ENCODE data around the gene TTC22. TPM values are rescaled to one million over a fixed set of nuclear protein-coding genes. Genes with fewer than 3 reads are reported as not detected.

TTC22 gene
- total RNA-seq, 6 experiments from 2014 or later = not detected

DNA sequence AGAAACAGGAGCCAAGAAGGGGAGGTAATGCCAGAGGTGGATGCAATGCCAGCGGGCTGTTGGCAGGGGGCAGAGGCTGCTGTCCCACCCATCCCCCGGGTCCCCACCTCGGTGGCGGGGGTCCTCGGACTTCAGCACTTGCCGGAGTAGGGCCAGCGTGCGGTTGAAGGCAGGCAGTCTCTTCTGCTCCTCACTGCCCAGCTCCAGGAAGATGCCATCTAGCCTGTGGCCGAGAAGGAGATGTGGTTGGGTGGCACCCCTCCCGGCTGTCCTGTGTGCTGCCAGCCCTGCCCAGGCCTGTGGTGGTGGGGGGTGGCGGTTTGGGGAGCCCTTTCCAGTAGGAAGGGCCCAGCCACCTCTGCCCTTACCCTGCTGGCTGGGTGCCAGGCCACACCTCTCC is 13.5 kb downstream of the TTC22 start:
- H3K4me3 Mint-ChIP-seq = no peak overlapping the region
- TF ChIP-seq, protein P1, sequence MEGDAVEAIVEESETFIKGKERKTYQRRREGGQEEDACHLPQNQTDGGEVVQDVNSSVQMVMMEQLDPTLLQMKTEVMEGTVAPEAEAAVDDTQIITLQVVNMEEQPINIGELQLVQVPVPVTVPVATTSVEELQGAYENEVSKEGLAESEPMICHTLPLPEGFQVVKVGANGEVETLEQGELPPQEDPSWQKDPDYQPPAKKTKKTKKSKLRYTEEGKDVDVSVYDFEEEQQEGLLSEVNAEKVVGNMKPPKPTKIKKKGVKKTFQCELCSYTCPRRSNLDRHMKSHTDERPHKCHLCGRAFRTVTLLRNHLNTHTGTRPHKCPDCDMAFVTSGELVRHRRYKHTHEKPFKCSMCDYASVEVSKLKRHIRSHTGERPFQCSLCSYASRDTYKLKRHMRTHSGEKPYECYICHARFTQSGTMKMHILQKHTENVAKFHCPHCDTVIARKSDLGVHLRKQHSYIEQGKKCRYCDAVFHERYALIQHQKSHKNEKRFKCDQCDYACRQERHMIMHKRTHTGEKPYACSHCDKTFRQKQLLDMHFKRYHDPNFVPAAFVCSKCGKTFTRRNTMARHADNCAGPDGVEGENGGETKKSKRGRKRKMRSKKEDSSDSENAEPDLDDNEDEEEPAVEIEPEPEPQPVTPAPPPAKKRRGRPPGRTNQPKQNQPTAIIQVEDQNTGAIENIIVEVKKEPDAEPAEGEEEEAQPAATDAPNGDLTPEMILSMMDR (IDR thresholded peaks at IDR 0.05) = no peak
- no peak for DNase-seq
- H3K36me3 Mint-ChIP-seq (ENCODE audit: low read depth) = no peaks in the 10 kb centered on the region
- H3K27ac Mint-ChIP-seq = no peak overlapping the region
- H3K9me3 Mint-ChIP-seq = peaks cover 10% of the 10 kb centered on the region; the same call in 1 of the 2 replicates
- no peaks in the 10 kb centered on the region for H3K4me1 Mint-ChIP-seq (ENCODE audit: low read depth)
- H3K27me3 Mint-ChIP-seq (ENCODE audit: insufficient read depth) = peaks cover 20% of the 10 kb centered on the region

- no peak for DNase-seq
Observed at GRCh38 chr1:54786778-54787177, 14.3 kb downstream of the TTC22 start.

GRCh38 chr1:54784066-54784465 is 17.1 kb downstream of the TTC22 start:
- Mint-ChIP-seq H3K4me1 (ENCODE audit: low read depth) (no peaks in the 10 kb centered on the region), H3K27ac (no peak overlapping the region), H3K36me3 (ENCODE audit: low read depth) (no peaks in the 10 kb centered on the region), H3K9me3 (no peaks in the 10 kb centered on the region), H3K4me3 (no peak overlapping the region), H3K27me3 (ENCODE audit: insufficient read depth) (peaks cover 38% of the 10 kb centered on the region)
- DNase-seq = no peak
- TF ChIP-seq, protein P1 (IDR thresholded peaks at IDR 0.05) = no peak

More at GRCh38 chr1:54786778-54787177, 14.3 kb downstream of the TTC22 start:
- no peak overlapping the region for H3K4me3 Mint-ChIP-seq
- H3K4me1 Mint-ChIP-seq (ENCODE audit: low read depth) = no peaks in the 10 kb centered on the region
- H3K27me3 Mint-ChIP-seq (ENCODE audit: insufficient read depth) = peaks cover 28% of the 10 kb centered on the region
- H3K9me3 Mint-ChIP-seq = peaks cover 2% of the 10 kb centered on the region; the same call in 1 of the 2 replicates
- H3K27ac Mint-ChIP-seq = no peak overlapping the region
- TF ChIP-seq, protein P1 (IDR thresholded peaks at IDR 0.05) = no peak
- no peaks in the 10 kb centered on the region for H3K36me3 Mint-ChIP-seq (ENCODE audit: low read depth)

- no peaks in the 10 kb centered on the region for H3K9me3 Mint-ChIP-seq
- no peak for DNase-seq
- H3K27me3 Mint-ChIP-seq (ENCODE audit: insufficient read depth) = peaks cover 37% of the 10 kb centered on the region
- no peak overlapping the region for H3K27ac Mint-ChIP-seq
- TF ChIP-seq, protein P1 (IDR thresholded peaks at IDR 0.05) = no peak
- no peak overlapping the region for H3K4me3 Mint-ChIP-seq
- H3K36me3 Mint-ChIP-seq (ENCODE audit: low read depth) = no peaks in the 10 kb centered on the region
- no peaks in the 10 kb centered on the region for H3K4me1 Mint-ChIP-seq (ENCODE audit: low read depth)
Observed at GRCh38 chr1:54782588-54782987, 18.5 kb downstream of the TTC22 start.

- H3K4me1 Mint-ChIP-seq (ENCODE audit: low read depth) = no peaks in the 10 kb centered on the region
- no peak overlapping the region for H3K4me3 Mint-ChIP-seq
- DNase-seq = no peak
- peaks cover 40% of the 10 kb centered on the region for H3K27me3 Mint-ChIP-seq (ENCODE audit: insufficient read depth)
- H3K27ac Mint-ChIP-seq = no peak overlapping the region
- H3K36me3 Mint-ChIP-seq (ENCODE audit: low read depth) = no peaks in the 10 kb centered on the region
- TF ChIP-seq, protein P1 (IDR thresholded peaks at IDR 0.05) = no peak
- H3K9me3 Mint-ChIP-seq = no peaks in the 10 kb centered on the region
Observed at GRCh38 chr1:54782156-54782555, 19.0 kb downstream of the TTC22 start.

All from HFFc6 (cell line).